ENCODE data around the gene AIRE.

AIRE gene

GRCh38 chr21:44258056-44258725, 27.5 kb upstream of the AIRE start:
- DNase-seq (ENCODE audit: extremely low spot score), result no peak
- POLR2A ChIA-PET, result no interaction called here
- CTCF ChIA-PET, result interaction anchor here (1.1 to 1.7 kb wide), 2 partner anchors 10 to 40 kb away, joined by 3 to 6 read pairs; no protein-coding TSS in a partner anchor
- no peak for TF ChIP-seq CTCF (IDR thresholded peaks at IDR 0.05; ENCODE audit: control extremely low read depth, extremely low read depth, low read depth, missing control alignments)

- no peak for DNase-seq (ENCODE audit: extremely low spot score)
- ChIA-PET POLR2A (no interaction called here), CTCF (interaction anchor here (1.1 to 1.7 kb wide), 2 partner anchors 9 to 39 kb away, joined by 3 to 6 read pairs; no protein-coding TSS in a partner anchor)
- no peak for TF ChIP-seq CTCF (IDR thresholded peaks at IDR 0.05; ENCODE audit: control extremely low read depth, extremely low read depth, low read depth, missing control alignments)
Observed at GRCh38 chr21:44259082-44259705, 26.5 kb upstream of the AIRE start.

GRCh38 chr21:44260066-44260465, 25.6 kb upstream of the AIRE start:
- ChIA-PET POLR2A (no interaction called here), CTCF (interaction anchor here (1.7 kb wide), 1 partner anchor 8 kb away, joined by 6 read pairs; no protein-coding TSS in a partner anchor)
- DNase-seq (ENCODE audit: extremely low spot score), result no peak
- TF ChIP-seq CTCF (IDR thresholded peaks at IDR 0.05; ENCODE audit: control extremely low read depth, extremely low read depth, low read depth, missing control alignments), result no peak

GRCh38 chr21:44260791-44261631, 24.7 kb upstream of the AIRE start:
- POLR2A ChIA-PET, result no interaction called here
- CTCF ChIA-PET, result no interaction called here
- no peak for TF ChIP-seq CTCF (IDR thresholded peaks at IDR 0.05; ENCODE audit: control extremely low read depth, extremely low read depth, low read depth, missing control alignments)
- DNase-seq (ENCODE audit: extremely low spot score), result no peak

GRCh38 chr21:44261675-44262295, 23.9 kb upstream of the AIRE start, which contains the start of gene DNMT3L:
DNMT3L (minus strand) TSS chr21:44261897; CDS start chr21:44261259, 638 bp downstream.
- CTCF ChIA-PET, result no interaction called here
- no peak for DNase-seq (ENCODE audit: extremely low spot score)
- TF ChIP-seq CTCF (IDR thresholded peaks at IDR 0.05; ENCODE audit: control extremely low read depth, extremely low read depth, low read depth, missing control alignments), result no peak
- POLR2A ChIA-PET, result no interaction called here

All from GM10248 (cell line).